Measurements from ENCODE around the gene SGSH. TPM values are rescaled to one million over a fixed set of nuclear protein-coding genes. Genes with fewer than 3 reads are reported as not detected.

SGSH gene
- polyA plus RNA-seq, 1 experiment, result 44.4 TPM

DNA sequence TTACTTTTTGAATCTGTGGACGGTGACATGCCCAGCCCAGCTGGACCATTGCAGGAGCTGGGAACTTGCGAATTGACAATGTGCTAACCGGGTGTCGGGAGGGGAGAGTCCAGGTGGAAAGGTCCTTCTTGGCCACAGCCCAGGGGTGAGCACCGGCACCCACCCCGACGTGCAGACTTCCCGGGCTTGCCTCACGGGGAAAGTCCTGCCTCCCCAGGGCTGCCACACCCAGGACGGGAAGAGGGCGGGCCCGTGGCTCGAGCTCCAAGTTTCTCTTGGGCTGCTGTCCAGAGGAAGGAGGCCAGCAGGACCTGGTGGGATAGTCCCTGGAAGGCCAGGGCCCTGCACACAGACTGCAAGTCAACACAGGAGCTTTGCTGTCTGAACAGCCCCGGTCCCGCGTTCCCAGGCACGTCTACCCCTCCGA is 32.6 kb downstream of the SGSH start:
- ChIA-PET POLR2A (no interaction called here), CTCF (interaction anchor here (1.1 to 2.1 kb wide), 4 partner anchors 8 to 105 kb away, joined by 3 to 8 read pairs (median 4); no protein-coding TSS in a partner anchor)
- DNase-seq (ENCODE audit: low read depth), result no peak
- H3K4me3 ChIP-seq (ENCODE audit: low read depth, low read length), result no peak overlapping the region
- H3K36me3 ChIP-seq (ENCODE audit: control insufficient read depth, insufficient read depth, low read length), result no peaks in the 10 kb centered on the region
- TF ChIP-seq CTCF (IDR thresholded peaks at IDR 0.05; ENCODE audit: insufficient read depth, low read depth, low read length), result no peak
- peaks cover 5% of the 10 kb centered on the region for H3K27me3 ChIP-seq (ENCODE audit: control insufficient read depth, insufficient read depth, low read length)

DNA sequence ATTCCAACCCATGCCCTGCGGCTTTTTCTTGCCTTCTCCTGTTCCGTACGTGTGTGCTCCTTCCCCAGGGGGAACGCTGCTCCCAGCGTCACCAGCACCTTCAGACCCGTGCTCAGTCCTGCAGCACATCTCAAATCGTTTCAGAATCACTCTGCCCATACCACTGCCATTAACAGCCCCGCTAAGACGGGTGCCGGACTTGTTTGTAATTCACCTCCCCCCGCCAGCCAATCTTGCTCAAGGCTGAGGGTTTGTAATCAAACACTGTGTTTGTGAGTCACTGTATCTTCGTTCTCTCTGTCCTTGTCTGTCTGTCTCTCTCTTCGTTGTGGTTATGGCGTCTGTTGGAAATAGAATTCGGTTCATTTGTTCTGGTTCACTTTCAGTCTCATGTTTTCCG is 33.0 kb downstream of the SGSH start:
- POLR2A ChIA-PET, result no interaction called here
- Histone ChIP-seq H3K27me3 (ENCODE audit: control insufficient read depth, insufficient read depth, low read length) (peaks cover 2% of the 10 kb centered on the region), H3K4me3 (ENCODE audit: low read depth, low read length) (no peak overlapping the region), H3K36me3 (ENCODE audit: control insufficient read depth, insufficient read depth, low read length) (no peaks in the 10 kb centered on the region)
- DNase-seq (ENCODE audit: low read depth), result no peak
- TF ChIP-seq CTCF (IDR thresholded peaks at IDR 0.05; ENCODE audit: insufficient read depth, low read depth, low read length), result no peak
- CTCF ChIA-PET, result interaction anchor here (0.6 to 2.1 kb wide), 5 partner anchors 8 to 180 kb away, joined by 3 to 8 read pairs (median 4); no protein-coding TSS in a partner anchor

GRCh38 chr17:80185968-80186367 is 34.2 kb downstream of the SGSH start:
- TF ChIP-seq CTCF (IDR thresholded peaks at IDR 0.05; ENCODE audit: insufficient read depth, low read depth, low read length), result no peak
- no peak for DNase-seq (ENCODE audit: low read depth)
- POLR2A ChIA-PET, result no interaction called here
- H3K36me3 ChIP-seq (ENCODE audit: control insufficient read depth, insufficient read depth, low read length), result no peaks in the 10 kb centered on the region
- no peak overlapping the region for H3K4me3 ChIP-seq (ENCODE audit: low read depth, low read length)
- peaks cover 2% of the 10 kb centered on the region for H3K27me3 ChIP-seq (ENCODE audit: control insufficient read depth, insufficient read depth, low read length)
- CTCF ChIA-PET, result no interaction called here

- POLR2A ChIA-PET, result no interaction called here
- CTCF ChIA-PET, result interaction anchor here (9.8 kb wide), 1 partner anchor 12 kb away, joined by 44 read pairs; no protein-coding TSS in a partner anchor
Measured at GRCh38 chr17:80184423-80184714, 35.8 kb downstream of the SGSH start.

More at GRCh38 chr17:80184423-80184714, 35.8 kb downstream of the SGSH start:
- H3K4me3 ChIP-seq (ENCODE audit: low read depth, low read length), result no peak overlapping the region
- no peak for TF ChIP-seq CTCF (IDR thresholded peaks at IDR 0.05; ENCODE audit: insufficient read depth, low read depth, low read length)
- peaks cover 6% of the 10 kb centered on the region for H3K27me3 ChIP-seq (ENCODE audit: control insufficient read depth, insufficient read depth, low read length)
- no peaks in the 10 kb centered on the region for H3K36me3 ChIP-seq (ENCODE audit: control insufficient read depth, insufficient read depth, low read length)
- no peak for DNase-seq (ENCODE audit: low read depth)

Data from BJ (cell line).